Daoy (cell line): ENCODE measurements around the gene TUT7. TPM values are rescaled to one million over a fixed set of nuclear protein-coding genes. Genes with fewer than 3 reads are reported as not detected.
"Not testable (repeated sequence)": the region's sequence is repeated elsewhere in the genome, so short reads cannot be mapped to it uniquely, and the experiment has no call there.

Source experiments
- DNase-seq: peaks from one replicate; pipeline ENCODE4 v3.0.0-alpha.2; 2015; ENCODE audit warnings: low read depth
- total RNA-seq: library from RNA; depleted of rRNA; stranded (reverse); fragments of >200 nt; shearing (Covaris generic); gene quantifications from 2 replicates; pipeline ENCODE4 v1.2.3, GENCODE V29; 2014

TUT7 gene
- total RNA-seq, 1 experiment from 2014 or later = 17.4 TPM

GRCh38 chr9:86350006-86350760 is 4.0 kb downstream of the TUT7 start:
- no peak for DNase-seq

GRCh38 chr9:86349271-86349670 is 4.9 kb downstream of the TUT7 start:
- DNase-seq = no peak

GRCh38 chr9:86347991-86348390 is 6.2 kb downstream of the TUT7 start:
- DNase-seq = no peak

- DNase-seq = no peak
These were observed 9.4 kb downstream of the TUT7 start for GRCh38 chr9:86344818-86345217.

- DNase-seq = no peak
These were observed 11.9 kb downstream of the TUT7 start for GRCh38 chr9:86342269-86342668.

- DNase-seq = no peak
These were observed 13.2 kb downstream of the TUT7 start for GRCh38 chr9:86341007-86341491.

- DNase-seq = no peak
These were observed 13.7 kb downstream of the TUT7 start for GRCh38 chr9:86340356-86341006.

GRCh38 chr9:86337469-86338108 is 16.6 kb downstream of the TUT7 start:
- DNase-seq = no peak

- no peak for DNase-seq
These were observed 18.2 kb downstream of the TUT7 start for GRCh38 chr9:86336058-86336457.

GRCh38 chr9:86333651-86334050 is 20.6 kb downstream of the TUT7 start:
- no peak for DNase-seq

- no peak for DNase-seq
These were observed 24.0 kb downstream of the TUT7 start for GRCh38 chr9:86330186-86330585.

GRCh38 chr9:86329649-86330048 is 24.6 kb downstream of the TUT7 start:
- no peak for DNase-seq

- DNase-seq = no peak
These were observed 26.1 kb downstream of the TUT7 start for GRCh38 chr9:86328156-86328555.

GRCh38 chr9:86326536-86326935 is 27.7 kb downstream of the TUT7 start:
- DNase-seq = no peak

GRCh38 chr9:86324901-86325300 is 29.3 kb downstream of the TUT7 start:
- DNase-seq = no peak

GRCh38 chr9:86324308-86324707 is 29.9 kb downstream of the TUT7 start:
- DNase-seq = no peak

- DNase-seq = peak; percentile 19
These were observed 31.1 kb downstream of the TUT7 start for GRCh38 chr9:86322973-86323644.

- peak; percentile 26 for DNase-seq
These were observed 32.8 kb downstream of the TUT7 start for GRCh38 chr9:86321373-86321772.

- no peak for DNase-seq
These were observed 36.0 kb downstream of the TUT7 start for GRCh38 chr9:86318187-86318586.

- no peak for DNase-seq
These were observed 39.1 kb downstream of the TUT7 start for GRCh38 chr9:86315078-86315477.

GRCh38 chr9:86312959-86313358 is 41.3 kb downstream of the TUT7 start:
- DNase-seq = not testable (repeated sequence)

- no peak for DNase-seq
These were observed 45.5 kb downstream of the TUT7 start for GRCh38 chr9:86308687-86309086.
